Measurements from ENCODE around the gene LAT.

Gene LAT

DNA sequence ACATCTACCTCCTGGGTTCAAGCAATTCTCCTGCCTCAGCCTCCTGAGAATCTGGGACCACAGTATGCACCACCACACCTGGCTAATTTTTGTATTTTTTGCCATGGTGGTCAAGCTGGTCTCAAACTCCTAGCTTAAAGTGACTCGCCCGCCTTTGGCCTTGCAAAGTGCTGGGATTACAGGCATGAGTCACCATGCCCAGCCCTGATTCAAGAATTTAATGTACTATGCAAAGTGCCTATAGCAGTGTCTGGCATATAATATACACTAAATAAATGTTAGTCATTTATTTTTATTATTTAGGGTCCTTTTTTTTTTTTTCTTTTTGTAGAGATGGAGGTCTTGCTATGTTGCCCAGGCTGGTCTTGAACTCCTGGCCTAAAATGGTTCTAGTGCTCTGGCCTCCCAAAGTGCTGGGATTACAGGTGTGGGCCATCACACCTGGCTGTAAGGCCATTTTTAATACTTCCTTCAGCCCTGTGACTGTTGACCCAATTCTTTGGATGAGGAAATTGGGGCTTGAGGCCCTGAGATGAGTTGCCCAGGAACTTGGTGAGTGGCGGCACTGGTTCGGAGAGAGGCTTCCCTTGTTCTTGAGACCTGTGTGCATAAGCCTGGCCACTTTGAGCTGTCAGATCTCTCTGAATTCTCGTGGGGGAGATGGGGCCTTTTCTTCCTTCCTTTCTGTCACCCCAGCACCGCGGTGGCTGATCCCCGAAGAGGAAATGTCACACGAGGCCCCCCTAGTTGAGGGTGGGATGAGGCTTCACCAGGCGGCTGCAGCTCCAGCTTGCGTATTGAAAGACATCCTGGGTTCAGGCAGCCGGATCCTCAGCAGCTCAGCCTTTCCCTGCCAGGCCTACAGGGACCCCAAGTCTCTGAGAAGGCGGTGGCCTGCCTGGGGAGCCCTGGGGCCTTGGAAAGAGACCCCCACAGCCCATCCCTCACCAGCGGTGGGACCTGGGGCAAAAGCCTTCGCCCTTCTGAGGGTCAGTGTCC is 38.7 kb downstream of the LAT start:
- Histone ChIP-seq H3K4me2 (ENCODE audit: low read length, poor library complexity, severe bottlenecking) (no peak overlapping the region), H2BK120ac (ENCODE audit: low read depth, low read length) (no peak overlapping the region), H3K36me3 (ENCODE audit: control insufficient read depth in 1 of 2, insufficient read depth in 2 of 2, low read depth in 1 of 2, low read length in 2 of 2) (no peaks in the 10 kb centered on the region), H3K4me1 (ENCODE audit: control insufficient read depth, insufficient read depth, low read depth, low read length) (peaks cover 2% of the 10 kb centered on the region), H2BK12ac (ENCODE audit: low read length in 2 of 2) (no peak overlapping the region), H3K14ac (ENCODE audit: low read length in 2 of 2) (no peak overlapping the region), H4K8ac (ENCODE audit: low read length) (no peak overlapping the region), H3K9ac (ENCODE audit: low read length) (no peak overlapping the region), H3K4me3 (ENCODE audit: insufficient read depth in 1 of 2, low read depth in 1 of 2, low read length in 2 of 2) (no peak overlapping the region), H3K27me3 (ENCODE audit: control insufficient read depth in 1 of 2, insufficient read depth in 1 of 2, low read length in 2 of 2) (peaks cover 0 to 14% of the 10 kb centered on the region in 2 experiments), H2AFZ (ENCODE audit: low read depth, low read length) (no peak overlapping the region), H2BK15ac (ENCODE audit: low read depth, poor library complexity, severe bottlenecking) (no peak overlapping the region), H4K91ac (ENCODE audit: low read length) (no peak overlapping the region), H2BK5ac (ENCODE audit: low read depth, low read length, poor library complexity, severe bottlenecking) (no peak overlapping the region), H3K23ac (ENCODE audit: low read length in 2 of 2) (no peak overlapping the region), H2AK5ac (ENCODE audit: low read length, severe bottlenecking) (no peak overlapping the region), H3K9me3 (ENCODE audit: control insufficient read depth, low read length) (no peaks in the 10 kb centered on the region), H3K18ac (ENCODE audit: low read depth in 1 of 2, low read length in 2 of 2) (no peak overlapping the region), H3K79me1 (replicated peaks; ENCODE audit: low read length, poor library complexity, severe bottlenecking) (no peaks in the 10 kb centered on the region), H3K4ac (ENCODE audit: low read depth in 1 of 2, low read length in 2 of 2) (no peak overlapping the region), H3K27ac (ENCODE audit: low read length, poor library complexity, severe bottlenecking) (no peak overlapping the region)
- 82% methylated on average over 13 of the region's 15 CpGs for WGBS
- peak; percentile 15 for DNase-seq

DNA sequence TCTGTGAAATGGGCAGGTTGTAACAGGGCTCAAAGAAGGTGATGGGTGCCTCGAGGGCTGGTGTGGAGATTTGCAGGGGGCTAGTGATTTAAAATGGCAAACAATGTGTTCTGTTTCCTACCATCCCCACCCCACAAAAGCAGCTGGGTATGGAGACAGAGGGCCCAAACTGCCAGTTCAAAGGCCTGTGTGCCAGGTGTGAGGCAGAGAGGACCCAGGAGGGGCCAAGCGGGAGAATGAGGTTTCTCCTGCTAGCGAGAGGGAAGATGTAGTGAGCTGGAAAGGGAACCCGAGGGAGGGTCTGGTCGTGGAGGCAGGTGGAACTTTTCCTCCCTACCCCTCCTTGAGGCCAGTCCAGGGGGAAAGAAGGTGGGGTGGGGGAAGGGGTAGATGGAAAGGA is 39.4 kb downstream of the LAT start:
- no peaks in the 10 kb centered on the region for H3K36me3 ChIP-seq (ENCODE audit: control insufficient read depth in 1 of 2, insufficient read depth in 2 of 2, low read depth in 1 of 2, low read length in 2 of 2)
- H2AFZ ChIP-seq (ENCODE audit: low read depth, low read length): no peak overlapping the region
- H2BK120ac ChIP-seq (ENCODE audit: low read depth, low read length): no peak overlapping the region

DNA sequence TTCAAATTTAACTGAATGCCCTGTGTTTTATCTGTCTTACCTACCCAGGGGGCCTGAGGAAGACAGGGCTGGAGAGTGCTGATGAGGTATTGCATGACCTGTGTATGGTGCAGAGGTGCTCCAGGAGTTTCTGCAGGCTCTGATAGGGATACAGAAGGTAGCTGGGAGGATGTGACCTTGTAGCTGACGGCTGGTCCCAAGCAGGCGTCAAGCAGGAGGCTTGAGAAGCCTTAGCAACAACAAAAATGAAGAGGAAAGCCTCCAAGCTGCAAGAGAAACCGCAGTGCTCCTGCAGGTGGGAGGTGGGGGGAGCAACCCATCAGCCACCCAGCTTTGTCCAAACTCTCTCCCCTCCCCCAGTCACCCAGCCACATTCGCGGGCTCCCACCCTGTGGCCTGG is 40.4 kb downstream of the LAT start:
- Histone ChIP-seq H3K9me3 (ENCODE audit: control insufficient read depth, low read length) (no peaks in the 10 kb centered on the region), H3K27ac (ENCODE audit: low read length, poor library complexity, severe bottlenecking) (no peak overlapping the region), H3K36me3 (ENCODE audit: control insufficient read depth in 1 of 2, insufficient read depth in 2 of 2, low read depth in 1 of 2, low read length in 2 of 2) (no peaks in the 10 kb centered on the region)

More for the DNA sequence above, 39.4 kb downstream of the LAT start:
- H3K4me3 ChIP-seq (ENCODE audit: insufficient read depth in 1 of 2, low read depth in 1 of 2, low read length in 2 of 2): no peak overlapping the region
- H3K4me2 ChIP-seq (ENCODE audit: low read length, poor library complexity, severe bottlenecking): no peak overlapping the region
- no peak overlapping the region for H3K14ac ChIP-seq (ENCODE audit: low read length in 2 of 2)
- H2BK5ac ChIP-seq (ENCODE audit: low read depth, low read length, poor library complexity, severe bottlenecking): no peak overlapping the region
- no peaks in the 10 kb centered on the region for H3K79me1 ChIP-seq (replicated peaks; ENCODE audit: low read length, poor library complexity, severe bottlenecking)
- no peak overlapping the region for H2BK15ac ChIP-seq (ENCODE audit: low read depth, poor library complexity, severe bottlenecking)
- H3K9me3 ChIP-seq (ENCODE audit: control insufficient read depth, low read length): no peaks in the 10 kb centered on the region
- no peak for DNase-seq
- H3K9ac ChIP-seq (ENCODE audit: low read length): no peak overlapping the region
- peaks cover 9% of the 10 kb centered on the region for H3K4me1 ChIP-seq (ENCODE audit: control insufficient read depth, insufficient read depth, low read depth, low read length)
- H2BK12ac ChIP-seq (ENCODE audit: low read length in 2 of 2): no peak overlapping the region
- peaks cover 0 to 14% of the 10 kb centered on the region in 2 experiments for H3K27me3 ChIP-seq (ENCODE audit: control insufficient read depth in 1 of 2, insufficient read depth in 1 of 2, low read length in 2 of 2)
- no peak overlapping the region for H3K27ac ChIP-seq (ENCODE audit: low read length, poor library complexity, severe bottlenecking)
- no peak overlapping the region for H4K8ac ChIP-seq (ENCODE audit: low read length)
- H3K23ac ChIP-seq (ENCODE audit: low read length in 2 of 2): no peak overlapping the region
- H2AK5ac ChIP-seq (ENCODE audit: low read length, severe bottlenecking): no peak overlapping the region
- WGBS: 93% methylated on average over 2 of the region's 5 CpGs
- no peak overlapping the region for H4K91ac ChIP-seq (ENCODE audit: low read length)
- no peak overlapping the region for H3K18ac ChIP-seq (ENCODE audit: low read depth in 1 of 2, low read length in 2 of 2)
- H3K4ac ChIP-seq (ENCODE audit: low read depth in 1 of 2, low read length in 2 of 2): no peak overlapping the region

DNA sequence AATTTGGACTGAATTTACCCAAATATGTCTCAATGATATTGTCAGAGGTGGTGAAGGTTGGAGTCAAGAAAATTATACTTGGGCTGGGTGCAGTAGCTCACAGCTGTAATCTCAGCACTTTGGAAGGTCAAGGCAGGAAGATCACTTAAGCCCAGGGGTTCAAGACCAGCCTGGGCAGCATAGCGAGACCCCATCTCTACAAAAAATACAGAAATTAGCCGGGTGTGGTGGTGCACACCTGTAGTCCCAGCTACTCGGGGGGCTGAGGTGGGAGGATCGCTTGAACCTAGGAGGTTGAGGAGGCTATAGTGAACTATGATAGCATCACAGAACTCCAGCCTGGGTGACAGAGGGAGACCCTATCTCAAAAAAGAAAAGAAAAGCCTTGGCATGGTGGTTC is 40.9 kb downstream of the LAT start:
- Histone ChIP-seq H3K9ac (ENCODE audit: low read length) (no peak overlapping the region), H3K27ac (ENCODE audit: low read length, poor library complexity, severe bottlenecking) (no peak overlapping the region), H2BK15ac (ENCODE audit: low read depth, poor library complexity, severe bottlenecking) (no peak overlapping the region), H3K27me3 (ENCODE audit: control insufficient read depth in 1 of 2, insufficient read depth in 1 of 2, low read length in 2 of 2) (peaks cover 0 to 14% of the 10 kb centered on the region in 2 experiments), H3K23ac (ENCODE audit: low read length in 2 of 2) (no peak overlapping the region), H2BK5ac (ENCODE audit: low read depth, low read length, poor library complexity, severe bottlenecking) (no peak overlapping the region), H2BK120ac (ENCODE audit: low read depth, low read length) (no peak overlapping the region), H2AK5ac (ENCODE audit: low read length, severe bottlenecking) (no peak overlapping the region), H4K8ac (ENCODE audit: low read length) (no peak overlapping the region), H3K79me1 (replicated peaks; ENCODE audit: low read length, poor library complexity, severe bottlenecking) (no peaks in the 10 kb centered on the region), H3K4me2 (ENCODE audit: low read length, poor library complexity, severe bottlenecking) (no peak overlapping the region), H4K91ac (ENCODE audit: low read length) (no peak overlapping the region), H2BK12ac (ENCODE audit: low read length in 2 of 2) (no peak overlapping the region), H2AFZ (ENCODE audit: low read depth, low read length) (no peak overlapping the region), H3K36me3 (ENCODE audit: control insufficient read depth in 1 of 2, insufficient read depth in 2 of 2, low read depth in 1 of 2, low read length in 2 of 2) (no peaks in the 10 kb centered on the region), H3K4me3 (ENCODE audit: insufficient read depth in 1 of 2, low read depth in 1 of 2, low read length in 2 of 2) (no peak overlapping the region), H3K4ac (ENCODE audit: low read depth in 1 of 2, low read length in 2 of 2) (no peak overlapping the region), H3K9me3 (ENCODE audit: control insufficient read depth, low read length) (no peaks in the 10 kb centered on the region), H3K18ac (ENCODE audit: low read depth in 1 of 2, low read length in 2 of 2) (no peak overlapping the region), H3K4me1 (ENCODE audit: control insufficient read depth, insufficient read depth, low read depth, low read length) (peaks cover 14% of the 10 kb centered on the region), H3K14ac (ENCODE audit: low read length in 2 of 2) (no peak overlapping the region)
- 79% methylated on average over 3 of the region's 4 CpGs for WGBS
- DNase-seq: no peak

More for the DNA sequence above, 40.4 kb downstream of the LAT start:
- peaks cover 14% of the 10 kb centered on the region for H3K4me1 ChIP-seq (ENCODE audit: control insufficient read depth, insufficient read depth, low read depth, low read length)
- H2BK5ac ChIP-seq (ENCODE audit: low read depth, low read length, poor library complexity, severe bottlenecking): no peak overlapping the region
- no peaks in the 10 kb centered on the region for H3K79me1 ChIP-seq (replicated peaks; ENCODE audit: low read length, poor library complexity, severe bottlenecking)
- WGBS: 72% methylated on average over 4 of the region's 5 CpGs
- H3K18ac ChIP-seq (ENCODE audit: low read depth in 1 of 2, low read length in 2 of 2): no peak overlapping the region
- H2AK5ac ChIP-seq (ENCODE audit: low read length, severe bottlenecking): no peak overlapping the region
- H3K14ac ChIP-seq (ENCODE audit: low read length in 2 of 2): no peak overlapping the region
- no peak overlapping the region for H3K9ac ChIP-seq (ENCODE audit: low read length)
- no peak overlapping the region for H3K4me3 ChIP-seq (ENCODE audit: insufficient read depth in 1 of 2, low read depth in 1 of 2, low read length in 2 of 2)
- no peak overlapping the region for H4K91ac ChIP-seq (ENCODE audit: low read length)
- H3K23ac ChIP-seq (ENCODE audit: low read length in 2 of 2): no peak overlapping the region
- no peak overlapping the region for H4K8ac ChIP-seq (ENCODE audit: low read length)
- H3K4ac ChIP-seq (ENCODE audit: low read depth in 1 of 2, low read length in 2 of 2): no peak overlapping the region
- no peak overlapping the region for H2AFZ ChIP-seq (ENCODE audit: low read depth, low read length)
- no peak overlapping the region for H2BK12ac ChIP-seq (ENCODE audit: low read length in 2 of 2)
- no peak overlapping the region for H3K4me2 ChIP-seq (ENCODE audit: low read length, poor library complexity, severe bottlenecking)
- no peak overlapping the region for H2BK120ac ChIP-seq (ENCODE audit: low read depth, low read length)
- DNase-seq: no peak
- no peak overlapping the region for H2BK15ac ChIP-seq (ENCODE audit: low read depth, poor library complexity, severe bottlenecking)
- peaks cover 0 to 14% of the 10 kb centered on the region in 2 experiments for H3K27me3 ChIP-seq (ENCODE audit: control insufficient read depth in 1 of 2, insufficient read depth in 1 of 2, low read length in 2 of 2)
